Endothelial cell of umbilical vein (primary cell): Measurements from ENCODE around the gene GPNMB.

Experiments used
- CTCF ChIP-seq, 2 donors: IDR thresholded peaks; 1 replicate in 1 of 2; 2 replicates in 1 of 2; pipeline ENCODE4 v1.5.1; 2011; ENCODE audit warnings: low read length in 2 of 2, mild to moderate bottlenecking in 2 of 2, moderate library complexity in 2 of 2, control low read depth in 1 of 2, inconsistent platforms in 1 of 2, low read depth in 1 of 2; ENCODE audit not compliant: insufficient read depth in 1 of 2; ENCODE audit errors: extremely low read depth in 1 of 2
- EZH2 ChIP-seq: IDR thresholded peaks from 2 replicates; pipeline ENCODE4 v1.6.1; 2012; ENCODE audit warnings: borderline replicate concordance, low read depth, mild to moderate bottlenecking, moderate library complexity, low read length, inconsistent platforms; ENCODE audit not compliant: severe bottlenecking
- FOS ChIP-seq: IDR thresholded peaks from 2 replicates; pipeline ENCODE4 v1.6.1; 2011; ENCODE audit warnings: mild to moderate bottlenecking, low read length, moderate library complexity, borderline replicate concordance; ENCODE audit not compliant: insufficient read depth
- GATA2 ChIP-seq: IDR thresholded peaks from 2 replicates; pipeline ENCODE4 v1.7.0; 2011; ENCODE audit warnings: low read depth, mild to moderate bottlenecking, moderate library complexity, mixed read lengths, low read length; ENCODE audit not compliant: insufficient read length, insufficient read depth
- POLR2A ChIP-seq: IDR thresholded peaks from 2 replicates; pipeline ENCODE4 v1.6.1; 2012; ENCODE audit warnings: low read depth, mild to moderate bottlenecking, control low read depth, low read length

GRCh38 chr7:23210506-23210905 is 36.1 kb upstream of the GPNMB start:
- TF ChIP-seq CTCF (IDR thresholded peaks at IDR 0.05; ENCODE audit: extremely low read depth in 1 of 2, insufficient read depth in 1 of 2, low read depth in 1 of 2, low read length in 2 of 2) (no peak), EZH2 (no peak), POLR2A (no peak), GATA2 (no peak), FOS (no peak)
